Activated CD4-positive, alpha-beta T cell treated with anti-CD3 and anti-CD28 coated beads for 1 hour (primary cell): ENCODE results near the gene OR6K3.

Experiments
- DNase-seq: peaks from one replicate; pipeline ENCODE4 v3.0.0-alpha.2; 2020

The OR6K3 gene

DNA sequence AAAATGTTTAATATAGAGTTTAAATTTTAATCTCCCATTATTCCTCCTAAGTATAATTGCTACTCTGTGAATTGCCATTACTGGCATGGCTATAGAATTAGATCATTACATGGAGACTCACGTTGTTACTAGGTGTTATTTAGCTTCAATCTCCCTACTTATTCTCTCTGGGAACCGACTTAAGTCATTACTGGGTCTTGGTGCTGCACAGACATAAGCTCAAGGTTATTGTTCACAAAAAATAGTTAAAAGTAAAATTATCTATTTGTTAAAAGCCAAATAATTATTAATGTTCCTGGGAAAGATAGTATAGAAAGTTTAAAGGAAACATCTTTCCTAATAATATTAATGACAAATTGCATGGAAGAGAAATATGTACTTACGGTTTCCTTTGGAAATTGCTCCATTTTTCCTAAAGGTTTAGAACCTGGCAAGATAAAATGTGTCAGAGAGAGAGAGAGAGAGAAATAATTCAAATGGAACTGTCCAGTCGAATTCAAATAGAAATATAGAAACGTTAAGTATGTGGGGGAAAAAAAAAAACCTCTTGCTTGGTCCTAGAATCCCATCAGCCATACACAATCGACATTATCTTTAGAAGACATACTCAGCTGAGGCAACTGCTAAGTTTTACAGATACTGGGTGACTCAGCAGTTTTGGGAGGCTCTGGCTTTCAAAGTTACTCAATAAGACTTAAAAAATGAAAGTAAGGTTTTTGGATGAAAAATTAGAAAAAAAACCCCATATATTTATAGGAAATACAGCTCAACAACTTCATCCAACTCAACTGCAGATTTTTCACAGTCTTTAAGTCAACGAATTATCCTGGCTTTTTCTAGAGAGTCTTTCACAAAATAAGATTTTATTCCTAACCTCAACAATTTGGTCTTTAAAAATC is 34.2 kb downstream of the OR6K3 start, which contains the start of gene SPTA1:
TSS of gene SPTA1 (minus strand) at position 605 of the 899 bp plus-strand sequence. CDS start at position 407, 198 bp downstream.
- DNase-seq, result no peak

DNA sequence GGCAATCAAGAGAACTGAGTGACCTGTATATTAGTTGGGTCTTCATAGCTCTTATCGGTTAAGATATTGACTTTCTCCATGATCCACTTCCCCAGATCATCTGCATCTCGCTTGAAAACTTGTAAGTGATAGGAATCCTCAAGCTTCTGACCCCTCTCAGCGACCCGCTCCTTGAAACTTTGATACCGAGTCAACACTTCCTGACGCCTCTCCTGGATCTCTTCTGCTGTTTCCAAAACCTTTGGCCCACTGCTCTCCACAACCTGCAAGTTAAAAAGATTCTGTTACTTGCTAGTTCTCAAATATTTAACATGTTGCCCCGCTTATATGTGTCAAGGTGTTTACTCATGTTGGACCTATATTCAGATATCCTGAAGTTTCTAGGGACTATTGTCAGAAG is 35.4 kb downstream of the OR6K3 start:
- DNase-seq, result no peak

DNA sequence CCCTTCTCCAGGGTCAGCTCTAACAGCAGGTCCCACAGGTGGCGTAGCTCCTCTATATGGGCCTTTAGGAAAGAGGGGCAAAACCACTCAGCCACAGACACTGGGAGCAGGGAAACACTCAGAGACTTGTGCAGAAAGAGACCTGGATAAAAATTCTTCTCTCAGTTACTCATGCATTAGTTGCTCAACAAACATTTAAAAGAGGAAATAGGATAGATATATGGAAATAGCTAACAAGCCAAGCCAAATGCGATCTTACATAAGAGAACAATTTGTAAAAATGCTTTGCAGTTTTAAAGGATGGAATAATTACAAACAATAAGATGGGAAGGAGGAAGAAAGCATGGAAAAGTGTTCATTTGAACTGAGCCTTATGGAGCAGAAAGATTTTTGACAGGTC is 38.9 kb downstream of the OR6K3 start:
- DNase-seq, result no peak

DNA sequence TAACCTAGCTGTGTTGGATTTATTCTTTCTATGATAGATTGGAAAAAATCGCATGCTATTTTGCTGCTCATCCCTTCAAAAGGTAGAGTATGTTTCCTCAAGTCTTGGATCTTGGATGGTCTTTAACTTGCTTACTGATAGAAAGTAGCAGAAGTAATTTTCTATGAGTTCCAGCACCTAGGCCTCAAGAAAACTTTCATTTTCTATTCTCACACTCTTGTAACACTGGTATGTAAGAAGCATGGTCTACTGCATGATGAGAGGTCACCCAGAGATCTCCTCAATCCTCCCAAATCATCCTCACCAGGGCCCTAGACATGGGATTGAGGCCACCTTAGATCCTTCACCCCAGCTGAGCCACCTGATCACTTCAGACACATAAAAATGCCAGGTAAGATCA is 41.2 kb downstream of the OR6K3 start:
- no peak for DNase-seq

DNA sequence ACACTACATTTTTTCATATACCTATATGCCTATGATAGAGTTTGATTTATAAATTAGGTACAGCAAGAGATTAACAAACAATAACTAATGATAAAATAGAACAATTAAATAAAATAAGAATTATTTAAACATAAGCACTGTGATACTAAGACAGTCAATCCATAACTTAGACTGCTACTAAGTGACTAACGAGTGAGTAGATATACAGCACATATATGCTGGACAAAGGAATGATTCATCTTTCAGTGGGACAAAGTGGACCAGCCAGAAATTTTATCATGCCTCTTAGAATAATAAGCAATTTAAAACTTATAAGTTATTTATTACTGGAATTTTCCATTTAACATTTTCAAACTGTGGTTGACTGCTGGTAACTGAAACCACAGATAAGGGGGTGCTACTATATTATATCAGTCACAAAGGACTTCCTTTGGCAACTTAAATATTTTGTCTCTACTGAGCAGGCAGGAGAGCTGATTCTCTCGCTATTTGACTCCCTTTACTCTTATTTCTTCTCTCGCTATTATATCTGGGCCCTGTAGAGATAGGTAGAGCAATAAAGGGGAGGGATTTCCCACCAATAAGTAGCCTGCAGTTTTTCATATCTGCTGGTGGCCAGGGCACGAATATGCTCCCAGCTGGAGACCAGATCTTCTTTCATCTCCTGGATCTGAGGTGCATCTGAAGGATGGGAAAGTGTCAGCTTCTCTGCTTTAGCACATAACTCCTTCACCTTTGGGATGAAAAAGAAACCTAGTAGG is 44.8 kb downstream of the OR6K3 start:
- no peak for DNase-seq

DNA sequence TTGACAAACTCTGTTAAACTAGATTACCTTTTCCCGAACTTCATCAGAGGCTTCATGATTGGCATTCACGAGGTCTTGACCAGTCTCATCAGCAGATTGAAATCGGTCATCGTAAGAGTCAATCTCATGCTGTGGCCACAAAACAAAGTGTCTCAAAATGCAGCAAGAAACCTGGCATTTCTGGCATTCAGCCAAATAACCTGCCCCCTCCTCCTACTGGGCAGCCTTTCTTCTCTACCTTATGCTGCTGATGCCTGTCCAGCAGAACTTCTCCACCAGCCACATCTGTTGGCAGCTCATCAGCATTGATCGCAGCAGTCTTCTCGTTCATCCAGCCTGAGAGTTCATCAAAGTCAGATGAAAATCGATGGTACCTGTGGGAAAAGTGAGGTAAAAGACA is 46.2 kb downstream of the OR6K3 start:
- DNase-seq, result no peak
